SK-N-SH treated with all-trans-retinoic acid at 6 μM for 48 hours (cell line): ENCODE measurements around the gene PIKFYVE.

Source experiments
- ARNTL ChIP-seq: fragments of 450-650 bp; formaldehyde crosslinking; IDR thresholded peaks from 2 replicates; pipeline ENCODE4 v1.5.0; 2020; ENCODE audit warnings: low read depth, mild to moderate bottlenecking, moderate library complexity, borderline replicate concordance
- BACH2 ChIP-seq: fragments of 250-450 bp; sonication (Bioruptor Pico); IDR thresholded peaks from 2 replicates; pipeline ENCODE4 v1.9.0; 2021; ENCODE audit warnings: mild to moderate bottlenecking, borderline replicate concordance
- CSDC2 ChIP-seq: fragments of 250-450 bp; sonication (Bioruptor Pico); IDR thresholded peaks from 2 replicates; pipeline ENCODE4 v1.5.0; 2020; ENCODE audit warnings: mild to moderate bottlenecking, moderate library complexity
- ESRRG ChIP-seq: fragments of 250-450 bp; sonication (Bioruptor Pico); IDR thresholded peaks from 2 replicates; pipeline ENCODE4 v1.6.1; 2021; ENCODE audit warnings: mild to moderate bottlenecking
- RARB ChIP-seq: fragments of 250-450 bp; sonication (Bioruptor Pico); IDR thresholded peaks from 2 replicates; pipeline ENCODE4 v1.8.0; 2021; ENCODE audit warnings: mild to moderate bottlenecking, moderate library complexity
- TOX ChIP-seq: fragments of 250-450 bp; sonication (Bioruptor Pico); IDR thresholded peaks from 2 replicates; pipeline ENCODE4 v1.8.0; 2021; ENCODE audit warnings: mild to moderate bottlenecking, moderate library complexity, borderline replicate concordance
- ZFP3 ChIP-seq: fragments of 250-450 bp; sonication (Bioruptor Pico); IDR thresholded peaks from 2 replicates; pipeline ENCODE4 v1.5.0; 2020; ENCODE audit warnings: mild to moderate bottlenecking, moderate library complexity
- ZNF565 ChIP-seq: fragments of 450-650 bp; formaldehyde crosslinking; conservative IDR thresholded peaks from 2 replicates; pipeline ENCODE4 v1.5.0; 2020; ENCODE audit warnings: low read depth, mild to moderate bottlenecking, moderate library complexity
- TF ChIP-seq, protein P1 (sequence below): fragments of 250-450 bp; sonication (Bioruptor Pico); IDR thresholded peaks from 2 replicates; pipeline ENCODE4 v1.5.1; 2020; ENCODE audit warnings: low read depth, mild to moderate bottlenecking, moderate library complexity
- TF ChIP-seq, protein P2 (sequence below): fragments of 250-450 bp; sonication (Bioruptor Pico); IDR thresholded peaks from 2 replicates; pipeline ENCODE4 v1.8.0; 2020; ENCODE audit warnings: mild to moderate bottlenecking, moderate library complexity, borderline replicate concordance
- TF ChIP-seq, protein P3 (sequence below): fragments of 250-450 bp; sonication (Bioruptor Pico); IDR thresholded peaks from 2 replicates; pipeline ENCODE4 v1.8.0; 2021; ENCODE audit warnings: low read depth, mild to moderate bottlenecking, moderate library complexity, borderline replicate concordance

DNA sequence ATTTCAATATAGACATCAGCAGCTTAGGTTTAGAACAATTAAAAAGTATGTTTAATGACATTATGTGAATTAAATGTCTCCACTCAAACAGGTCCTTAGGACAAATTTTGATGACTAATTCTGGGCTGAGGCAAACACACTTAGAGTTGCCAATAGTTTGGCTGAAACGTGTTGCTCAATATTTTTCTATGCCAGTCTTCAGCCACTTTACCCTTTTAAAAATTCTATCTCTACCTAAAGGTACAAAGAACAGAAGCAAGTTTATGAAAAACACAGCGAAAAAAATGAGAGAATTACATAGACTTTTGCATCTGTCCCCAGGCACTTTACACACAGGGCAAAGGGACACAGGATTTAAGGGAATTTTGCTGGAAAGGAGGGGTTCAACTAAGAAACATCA is 15.7 kb upstream of the PIKFYVE start:
- TF ChIP-seq ARNTL: no peak
- TF ChIP-seq, protein P1, sequence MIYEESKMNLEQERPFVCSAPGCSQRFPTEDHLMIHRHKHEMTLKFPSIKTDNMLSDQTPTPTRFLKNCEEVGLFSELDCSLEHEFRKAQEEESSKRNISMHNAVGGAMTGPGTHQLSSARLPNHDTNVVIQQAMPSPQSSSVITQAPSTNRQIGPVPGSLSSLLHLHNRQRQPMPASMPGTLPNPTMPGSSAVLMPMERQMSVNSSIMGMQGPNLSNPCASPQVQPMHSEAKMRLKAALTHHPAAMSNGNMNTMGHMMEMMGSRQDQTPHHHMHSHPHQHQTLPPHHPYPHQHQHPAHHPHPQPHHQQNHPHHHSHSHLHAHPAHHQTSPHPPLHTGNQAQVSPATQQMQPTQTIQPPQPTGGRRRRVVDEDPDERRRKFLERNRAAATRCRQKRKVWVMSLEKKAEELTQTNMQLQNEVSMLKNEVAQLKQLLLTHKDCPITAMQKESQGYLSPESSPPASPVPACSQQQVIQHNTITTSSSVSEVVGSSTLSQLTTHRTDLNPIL (CRISPR knock-in tag): no peak
- TF ChIP-seq, protein P2, sequence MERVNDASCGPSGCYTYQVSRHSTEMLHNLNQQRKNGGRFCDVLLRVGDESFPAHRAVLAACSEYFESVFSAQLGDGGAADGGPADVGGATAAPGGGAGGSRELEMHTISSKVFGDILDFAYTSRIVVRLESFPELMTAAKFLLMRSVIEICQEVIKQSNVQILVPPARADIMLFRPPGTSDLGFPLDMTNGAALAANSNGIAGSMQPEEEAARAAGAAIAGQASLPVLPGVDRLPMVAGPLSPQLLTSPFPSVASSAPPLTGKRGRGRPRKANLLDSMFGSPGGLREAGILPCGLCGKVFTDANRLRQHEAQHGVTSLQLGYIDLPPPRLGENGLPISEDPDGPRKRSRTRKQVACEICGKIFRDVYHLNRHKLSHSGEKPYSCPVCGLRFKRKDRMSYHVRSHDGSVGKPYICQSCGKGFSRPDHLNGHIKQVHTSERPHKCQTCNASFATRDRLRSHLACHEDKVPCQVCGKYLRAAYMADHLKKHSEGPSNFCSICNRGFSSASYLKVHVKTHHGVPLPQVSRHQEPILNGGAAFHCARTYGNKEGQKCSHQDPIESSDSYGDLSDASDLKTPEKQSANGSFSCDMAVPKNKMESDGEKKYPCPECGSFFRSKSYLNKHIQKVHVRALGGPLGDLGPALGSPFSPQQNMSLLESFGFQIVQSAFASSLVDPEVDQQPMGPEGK (CRISPR knock-in tag): no peak
- no peak for TF ChIP-seq ZNF565 (CRISPR knock-in tag)
- TF ChIP-seq TOX (CRISPR knock-in tag): no peak
- no peak for TF ChIP-seq ZFP3 (CRISPR knock-in tag)
- TF ChIP-seq ESRRG (CRISPR knock-in tag): no peak
- TF ChIP-seq RARB: no peak
- TF ChIP-seq CSDC2 (CRISPR knock-in tag): no peak
- no peak for TF ChIP-seq BACH2 (CRISPR knock-in tag)
- TF ChIP-seq, protein P3, sequence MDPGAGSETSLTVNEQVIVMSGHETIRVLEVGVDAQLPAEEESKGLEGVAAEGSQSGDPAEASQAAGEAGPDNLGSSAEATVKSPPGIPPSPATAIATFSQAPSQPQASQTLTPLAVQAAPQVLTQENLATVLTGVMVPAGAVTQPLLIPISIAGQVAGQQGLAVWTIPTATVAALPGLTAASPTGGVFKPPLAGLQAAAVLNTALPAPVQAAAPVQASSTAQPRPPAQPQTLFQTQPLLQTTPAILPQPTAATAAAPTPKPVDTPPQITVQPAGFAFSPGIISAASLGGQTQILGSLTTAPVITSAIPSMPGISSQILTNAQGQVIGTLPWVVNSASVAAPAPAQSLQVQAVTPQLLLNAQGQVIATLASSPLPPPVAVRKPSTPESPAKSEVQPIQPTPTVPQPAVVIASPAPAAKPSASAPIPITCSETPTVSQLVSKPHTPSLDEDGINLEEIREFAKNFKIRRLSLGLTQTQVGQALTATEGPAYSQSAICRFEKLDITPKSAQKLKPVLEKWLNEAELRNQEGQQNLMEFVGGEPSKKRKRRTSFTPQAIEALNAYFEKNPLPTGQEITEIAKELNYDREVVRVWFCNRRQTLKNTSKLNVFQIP: no peak
